ENCODE results near the gene SACM1L.

Gene SACM1L

GRCh38 chr3:45772341-45773035 is 83.3 kb downstream of the SACM1L start:
- DNase-seq = no peak

- DNase-seq = no peak
Observed at GRCh38 chr3:45773072-45773471, 83.9 kb downstream of the SACM1L start.

- no peak for DNase-seq
Observed at GRCh38 chr3:45773714-45774449, 84.7 kb downstream of the SACM1L start.

GRCh38 chr3:45774581-45775521 is 85.7 kb downstream of the SACM1L start:
- no peak for DNase-seq

GRCh38 chr3:45775571-45776300 is 86.5 kb downstream of the SACM1L start:
- DNase-seq = no peak

GRCh38 chr3:45776301-45776595 is 87.1 kb downstream of the SACM1L start:
- no peak for DNase-seq

GRCh38 chr3:45776611-45777010 is 87.4 kb downstream of the SACM1L start:
- no peak for DNase-seq

GRCh38 chr3:45777111-45777745 is 88.0 kb downstream of the SACM1L start:
- DNase-seq = no peak

GRCh38 chr3:45777746-45778386 is 88.7 kb downstream of the SACM1L start:
- DNase-seq = no peak

GRCh38 chr3:45778761-45779201 is 89.6 kb downstream of the SACM1L start:
- no peak for DNase-seq

- DNase-seq = no peak
Observed at GRCh38 chr3:45779746-45780735, 90.8 kb downstream of the SACM1L start.

- DNase-seq = no peak
Observed at GRCh38 chr3:45781271-45781670, 92.1 kb downstream of the SACM1L start.

- no peak for DNase-seq
Observed at GRCh38 chr3:45781841-45782240, 92.6 kb downstream of the SACM1L start.

GRCh38 chr3:45782381-45782780 is 93.2 kb downstream of the SACM1L start:
- DNase-seq = no peak

GRCh38 chr3:45783667-45784066 is 94.5 kb downstream of the SACM1L start:
- DNase-seq = no peak

- no peak for DNase-seq
Observed at GRCh38 chr3:45785605-45786150, 96.5 kb downstream of the SACM1L start.

- DNase-seq = no peak
Observed at GRCh38 chr3:45786801-45787495, 97.8 kb downstream of the SACM1L start.

- DNase-seq = no peak
Observed at GRCh38 chr3:45787551-45787950, 98.4 kb downstream of the SACM1L start.

- no peak for DNase-seq
Observed at GRCh38 chr3:45789235-45789812, 100.1 kb downstream of the SACM1L start.
